ENCODE data around the gene APBB3. TPM values are rescaled to one million over a fixed set of nuclear protein-coding genes. Genes with fewer than 3 reads are reported as not detected.
"Not testable (repeated sequence)": the region's sequence is repeated elsewhere in the genome, so short reads cannot be mapped to it uniquely, and the experiment has no call there.

Gene APBB3
- total RNA-seq, 1 donor from 2014 or later, result 16.7 TPM

GRCh38 chr5:140598836-140599235 is 34.4 kb upstream of the APBB3 start:
- TF ChIP-seq POLR2AphosphoS5 (IDR thresholded peaks at IDR 0.05; ENCODE audit: insufficient read depth in 1 of 2, low read depth in 1 of 2) (no peak), POLR2A (IDR thresholded peaks at IDR 0.05) (no peak)
- TF ChIP-seq, protein P1, sequence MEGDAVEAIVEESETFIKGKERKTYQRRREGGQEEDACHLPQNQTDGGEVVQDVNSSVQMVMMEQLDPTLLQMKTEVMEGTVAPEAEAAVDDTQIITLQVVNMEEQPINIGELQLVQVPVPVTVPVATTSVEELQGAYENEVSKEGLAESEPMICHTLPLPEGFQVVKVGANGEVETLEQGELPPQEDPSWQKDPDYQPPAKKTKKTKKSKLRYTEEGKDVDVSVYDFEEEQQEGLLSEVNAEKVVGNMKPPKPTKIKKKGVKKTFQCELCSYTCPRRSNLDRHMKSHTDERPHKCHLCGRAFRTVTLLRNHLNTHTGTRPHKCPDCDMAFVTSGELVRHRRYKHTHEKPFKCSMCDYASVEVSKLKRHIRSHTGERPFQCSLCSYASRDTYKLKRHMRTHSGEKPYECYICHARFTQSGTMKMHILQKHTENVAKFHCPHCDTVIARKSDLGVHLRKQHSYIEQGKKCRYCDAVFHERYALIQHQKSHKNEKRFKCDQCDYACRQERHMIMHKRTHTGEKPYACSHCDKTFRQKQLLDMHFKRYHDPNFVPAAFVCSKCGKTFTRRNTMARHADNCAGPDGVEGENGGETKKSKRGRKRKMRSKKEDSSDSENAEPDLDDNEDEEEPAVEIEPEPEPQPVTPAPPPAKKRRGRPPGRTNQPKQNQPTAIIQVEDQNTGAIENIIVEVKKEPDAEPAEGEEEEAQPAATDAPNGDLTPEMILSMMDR (IDR thresholded peaks at IDR 0.05), result no peak
- no peak for DNase-seq (ENCODE audit: extremely low spot score in 2 of 2)
- intact Hi-C loops (cut with DNase I), result no loop called here

DNA sequence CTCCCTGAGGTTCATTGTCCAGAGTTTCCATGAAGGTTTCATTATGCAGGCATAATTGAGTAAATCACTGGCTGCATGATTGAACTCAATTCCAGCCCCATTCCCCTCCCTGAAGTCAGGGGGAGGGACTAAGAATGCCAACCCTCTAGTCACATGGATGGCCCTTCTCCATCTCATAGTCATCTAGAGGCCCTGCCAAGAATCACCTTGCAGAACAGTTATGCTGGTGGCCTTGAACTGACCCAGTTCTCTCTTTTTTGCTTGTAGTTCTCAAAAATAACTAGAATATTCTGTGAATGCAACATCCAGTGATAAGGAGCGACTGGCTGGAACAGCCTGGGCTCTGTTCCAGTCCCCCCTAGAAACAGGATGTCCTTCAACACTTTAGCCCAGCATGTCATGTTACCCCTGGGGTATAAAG is 31.9 kb upstream of the APBB3 start:
- H3K9me3 ChIP-seq, result no peaks in the 10 kb centered on the region
- H3K27ac ChIP-seq, result no peak overlapping the region
- intact Hi-C loops (cut with DNase I), result no loop called here
- no peak for DNase-seq (ENCODE audit: extremely low spot score in 2 of 2)
- no peak overlapping the region for H3K4me3 ChIP-seq
- H3K36me3 ChIP-seq, result no peaks in the 10 kb centered on the region
- H3K27me3 ChIP-seq, result no peaks in the 10 kb centered on the region
- no peak for TF ChIP-seq POLR2AphosphoS5 (IDR thresholded peaks at IDR 0.05; ENCODE audit: insufficient read depth in 1 of 2, low read depth in 1 of 2)
- TF ChIP-seq, protein P1 (IDR thresholded peaks at IDR 0.05), result no peak
- no peak for TF ChIP-seq POLR2A (IDR thresholded peaks at IDR 0.05)
- H3K4me1 ChIP-seq, result no peaks in the 10 kb centered on the region

More at GRCh38 chr5:140598836-140599235, 34.4 kb upstream of the APBB3 start:
- Histone ChIP-seq H3K36me3 (no peaks in the 10 kb centered on the region), H3K27me3 (no peaks in the 10 kb centered on the region), H3K4me1 (no peaks in the 10 kb centered on the region), H3K27ac (no peak overlapping the region), H3K9me3 (no peaks in the 10 kb centered on the region), H3K4me3 (no peak overlapping the region)

- Histone ChIP-seq H3K27ac (no peak overlapping the region), H3K4me3 (no peak overlapping the region), H3K36me3 (no peaks in the 10 kb centered on the region), H3K9me3 (no peaks in the 10 kb centered on the region), H3K27me3 (no peaks in the 10 kb centered on the region), H3K4me1 (no peaks in the 10 kb centered on the region)
- intact Hi-C loops (cut with DNase I), result no loop called here
- no peak for TF ChIP-seq POLR2A (IDR thresholded peaks at IDR 0.05)
- no peak for DNase-seq (ENCODE audit: extremely low spot score in 2 of 2)
Observed at GRCh38 chr5:140595538-140596300, 31.3 kb upstream of the APBB3 start.

DNA sequence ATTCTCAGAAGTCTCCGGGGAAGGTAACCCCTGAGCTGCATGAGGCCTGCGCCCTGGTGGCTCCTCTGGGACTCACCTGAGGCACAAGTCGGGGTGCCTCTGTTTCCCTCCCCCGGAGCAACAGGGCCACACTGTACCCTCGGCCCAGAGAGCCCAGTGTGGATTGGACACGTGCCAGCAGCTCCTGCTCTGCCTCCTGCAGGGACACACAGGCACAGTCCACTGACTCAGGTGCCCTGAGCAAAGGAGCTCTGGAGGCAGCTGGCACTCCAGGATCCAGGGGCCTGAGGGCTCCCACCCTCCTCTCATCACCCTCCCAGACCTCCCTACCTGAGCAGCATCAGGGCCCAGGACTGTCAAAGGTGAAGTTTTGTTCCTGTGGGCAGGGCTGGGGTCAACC is 29.8 kb upstream of the APBB3 start:
- Histone ChIP-seq H3K4me3 (no peak overlapping the region), H3K27ac (no peak overlapping the region), H3K36me3 (no peaks in the 10 kb centered on the region), H3K4me1 (no peaks in the 10 kb centered on the region), H3K9me3 (no peaks in the 10 kb centered on the region), H3K27me3 (no peaks in the 10 kb centered on the region)
- TF ChIP-seq POLR2A (IDR thresholded peaks at IDR 0.05) (no peak), POLR2AphosphoS5 (IDR thresholded peaks at IDR 0.05; ENCODE audit: insufficient read depth in 1 of 2, low read depth in 1 of 2) (no peak)
- TF ChIP-seq, protein P1 (IDR thresholded peaks at IDR 0.05), result no peak
- DNase-seq (ENCODE audit: extremely low spot score in 2 of 2), result no peak
- intact Hi-C loops (cut with DNase I), result no loop called here

DNA sequence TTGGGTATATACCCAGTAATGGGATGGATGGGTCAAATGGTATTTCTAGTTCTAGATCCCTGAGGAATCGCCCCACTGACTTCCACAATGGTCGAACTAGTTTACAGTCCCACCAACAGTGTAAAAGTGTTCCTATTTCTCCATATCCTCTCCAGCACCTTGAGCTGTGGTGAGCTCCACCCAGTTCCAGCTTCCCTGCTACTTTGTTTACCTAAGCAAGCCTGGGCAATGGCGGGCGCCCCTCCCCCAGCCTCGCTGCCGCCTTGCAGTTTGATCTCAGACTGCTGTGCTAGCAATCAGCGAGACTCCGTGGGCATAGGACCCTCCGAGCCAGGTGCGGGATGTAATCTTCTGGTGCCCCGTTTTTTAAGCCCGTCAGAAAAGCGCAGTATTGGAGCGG is 28.7 kb upstream of the APBB3 start:
- H3K4me3 ChIP-seq; H3K36me3 ChIP-seq; intact Hi-C loops (cut with DNase I); H3K9me3 ChIP-seq; H3K4me1 ChIP-seq; H3K27me3 ChIP-seq; DNase-seq (ENCODE audit: extremely low spot score in 2 of 2); H3K27ac ChIP-seq: not testable (repeated sequence)

DNA sequence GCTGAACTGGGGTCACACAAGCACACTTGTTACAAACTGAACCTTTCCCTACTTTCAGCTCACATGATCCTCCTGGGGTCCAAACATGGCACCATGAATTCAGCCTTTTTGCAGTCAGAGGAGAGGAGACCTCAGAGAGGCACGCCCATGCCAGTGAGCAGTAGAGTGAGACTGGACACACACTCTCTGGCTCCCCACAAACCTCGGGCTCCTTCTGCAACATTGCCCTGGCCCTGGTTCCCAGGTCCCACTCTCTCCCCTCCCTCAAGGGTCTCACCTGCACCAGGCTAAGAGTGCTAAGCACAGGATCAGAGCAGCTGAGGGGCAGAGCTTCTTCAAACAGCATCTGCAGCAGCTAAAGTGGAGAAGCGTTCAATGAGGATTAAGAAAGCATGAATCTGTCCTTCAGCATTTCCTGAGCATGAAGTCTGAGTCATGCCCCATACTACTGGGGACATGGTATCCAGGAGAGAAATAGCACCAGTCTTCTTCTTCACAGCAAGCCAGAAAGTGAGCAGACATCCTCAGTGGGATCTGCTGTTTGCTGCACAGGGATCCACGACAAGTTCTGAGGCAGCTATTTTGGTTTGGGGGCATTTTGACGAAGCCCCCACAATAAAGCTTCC is 27.5 kb upstream of the APBB3 start:
- Histone ChIP-seq H3K27me3 (no peaks in the 10 kb centered on the region), H3K36me3 (no peaks in the 10 kb centered on the region), H3K27ac (no peak overlapping the region), H3K4me3 (no peak overlapping the region), H3K4me1 (no peaks in the 10 kb centered on the region), H3K9me3 (no peaks in the 10 kb centered on the region)
- DNase-seq (ENCODE audit: extremely low spot score in 2 of 2), result no peak
- no peak for TF ChIP-seq POLR2A (IDR thresholded peaks at IDR 0.05)
- TF ChIP-seq, protein P1 (IDR thresholded peaks at IDR 0.05), result no peak
- no peak for TF ChIP-seq POLR2AphosphoS5 (IDR thresholded peaks at IDR 0.05; ENCODE audit: insufficient read depth in 1 of 2, low read depth in 1 of 2)
- intact Hi-C loops (cut with DNase I), result no loop called here

Data from vagina (tissue), 2 donors.